ENCODE results near the gene MMP28.

The MMP28 gene

GRCh38 chr17:35717475-35717874 lies 78.0 kb downstream of the MMP28 start:
- DNase-seq, result no peak

- no peak for DNase-seq
Observed at GRCh38 chr17:35716897-35717465, 78.5 kb downstream of the MMP28 start.

- no peak for DNase-seq
Observed at GRCh38 chr17:35716173-35716572, 79.3 kb downstream of the MMP28 start.
